GM18526 (cell line): Measurements from ENCODE around the gene INTS4.

Experiments used
- POLR2A ChIP-seq: IDR thresholded peaks from 3 replicates; pipeline ENCODE4 v1.6.1; 2011; ENCODE audit not compliant: insufficient read length; ENCODE audit errors: extremely low read depth

Gene INTS4, protein sequence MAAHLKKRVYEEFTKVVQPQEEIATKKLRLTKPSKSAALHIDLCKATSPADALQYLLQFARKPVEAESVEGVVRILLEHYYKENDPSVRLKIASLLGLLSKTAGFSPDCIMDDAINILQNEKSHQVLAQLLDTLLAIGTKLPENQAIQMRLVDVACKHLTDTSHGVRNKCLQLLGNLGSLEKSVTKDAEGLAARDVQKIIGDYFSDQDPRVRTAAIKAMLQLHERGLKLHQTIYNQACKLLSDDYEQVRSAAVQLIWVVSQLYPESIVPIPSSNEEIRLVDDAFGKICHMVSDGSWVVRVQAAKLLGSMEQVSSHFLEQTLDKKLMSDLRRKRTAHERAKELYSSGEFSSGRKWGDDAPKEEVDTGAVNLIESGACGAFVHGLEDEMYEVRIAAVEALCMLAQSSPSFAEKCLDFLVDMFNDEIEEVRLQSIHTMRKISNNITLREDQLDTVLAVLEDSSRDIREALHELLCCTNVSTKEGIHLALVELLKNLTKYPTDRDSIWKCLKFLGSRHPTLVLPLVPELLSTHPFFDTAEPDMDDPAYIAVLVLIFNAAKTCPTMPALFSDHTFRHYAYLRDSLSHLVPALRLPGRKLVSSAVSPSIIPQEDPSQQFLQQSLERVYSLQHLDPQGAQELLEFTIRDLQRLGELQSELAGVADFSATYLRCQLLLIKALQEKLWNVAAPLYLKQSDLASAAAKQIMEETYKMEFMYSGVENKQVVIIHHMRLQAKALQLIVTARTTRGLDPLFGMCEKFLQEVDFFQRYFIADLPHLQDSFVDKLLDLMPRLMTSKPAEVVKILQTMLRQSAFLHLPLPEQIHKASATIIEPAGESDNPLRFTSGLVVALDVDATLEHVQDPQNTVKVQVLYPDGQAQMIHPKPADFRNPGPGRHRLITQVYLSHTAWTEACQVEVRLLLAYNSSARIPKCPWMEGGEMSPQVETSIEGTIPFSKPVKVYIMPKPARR

DNA sequence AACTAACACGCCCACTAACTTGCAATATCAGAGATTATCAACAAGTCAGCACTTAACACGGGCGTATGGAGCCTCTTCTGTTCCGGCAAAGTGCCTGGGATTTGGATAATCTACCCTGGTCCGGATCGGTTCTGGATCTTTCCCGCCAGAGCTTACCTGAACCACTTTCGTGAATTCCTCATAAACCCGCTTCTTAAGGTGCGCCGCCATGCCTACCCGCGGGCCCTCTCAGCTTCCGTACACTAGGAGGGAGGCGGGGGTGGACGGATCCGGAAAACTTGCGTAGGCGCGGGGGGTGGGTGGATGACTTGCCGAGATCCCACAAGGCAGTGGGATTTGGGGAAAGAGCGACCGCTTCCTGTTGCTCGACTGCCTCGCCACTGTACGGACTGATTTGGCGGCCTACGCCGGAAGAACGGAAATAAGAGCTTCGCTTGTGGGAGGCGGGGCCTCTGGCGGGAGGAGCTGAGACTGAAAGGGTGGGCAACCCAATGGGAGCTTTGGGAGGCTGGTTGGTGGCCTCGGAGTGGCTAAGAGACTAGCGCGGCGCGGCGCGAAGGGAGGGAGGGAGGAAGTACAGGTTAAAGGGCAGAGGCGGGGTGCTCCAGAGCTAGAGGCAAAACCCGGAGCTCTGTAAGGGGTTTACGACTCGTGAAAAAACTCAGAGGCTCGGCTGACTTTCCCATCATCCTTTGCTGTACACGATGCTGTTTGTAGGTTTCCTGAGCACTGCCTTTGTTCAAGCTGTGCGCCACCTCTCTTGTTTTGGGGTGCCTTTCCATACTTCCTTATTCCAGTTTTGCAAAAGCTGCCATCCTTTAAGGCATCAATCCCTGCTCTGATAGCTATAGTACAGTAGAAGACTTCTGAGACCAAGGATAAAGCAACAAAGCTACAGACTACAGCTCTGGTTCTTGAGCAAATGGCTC is at the start of gene INTS4:
TSS of gene INTS4 (minus strand) at position 235 of the 929 bp plus-strand sequence. CDS start at position 210, 25 bp downstream.
- peak; percentile 54 for TF ChIP-seq POLR2A

DNA sequence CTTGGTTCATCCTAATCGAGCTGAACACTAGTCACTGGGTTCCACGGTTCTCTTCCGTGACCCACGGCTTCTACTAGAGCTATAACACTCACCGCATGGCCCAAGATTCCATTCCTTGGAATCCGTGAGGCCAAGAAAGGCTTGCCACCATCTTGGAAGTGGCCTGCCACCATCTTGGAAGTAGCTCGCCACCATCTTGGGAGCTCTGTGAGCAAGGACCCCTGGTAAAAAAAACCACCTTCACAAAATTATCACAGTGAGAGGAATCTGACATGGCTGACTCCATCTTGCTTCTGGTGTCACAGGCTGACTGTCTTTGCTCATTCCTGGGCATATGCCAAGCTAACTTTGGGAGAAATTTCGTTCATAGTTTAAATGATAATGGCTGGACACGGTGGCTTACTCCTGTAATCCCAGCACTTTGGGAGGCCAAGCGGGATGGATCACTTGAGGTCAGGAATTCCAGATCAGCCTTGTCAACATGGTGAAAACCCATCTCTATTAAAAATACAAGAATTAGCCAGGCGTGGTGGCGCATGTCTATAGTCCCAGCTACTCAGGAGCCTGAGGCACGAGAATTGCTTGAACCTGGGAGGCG is 47.5 kb upstream of the INTS4 start:
- no peak for TF ChIP-seq POLR2A

DNA sequence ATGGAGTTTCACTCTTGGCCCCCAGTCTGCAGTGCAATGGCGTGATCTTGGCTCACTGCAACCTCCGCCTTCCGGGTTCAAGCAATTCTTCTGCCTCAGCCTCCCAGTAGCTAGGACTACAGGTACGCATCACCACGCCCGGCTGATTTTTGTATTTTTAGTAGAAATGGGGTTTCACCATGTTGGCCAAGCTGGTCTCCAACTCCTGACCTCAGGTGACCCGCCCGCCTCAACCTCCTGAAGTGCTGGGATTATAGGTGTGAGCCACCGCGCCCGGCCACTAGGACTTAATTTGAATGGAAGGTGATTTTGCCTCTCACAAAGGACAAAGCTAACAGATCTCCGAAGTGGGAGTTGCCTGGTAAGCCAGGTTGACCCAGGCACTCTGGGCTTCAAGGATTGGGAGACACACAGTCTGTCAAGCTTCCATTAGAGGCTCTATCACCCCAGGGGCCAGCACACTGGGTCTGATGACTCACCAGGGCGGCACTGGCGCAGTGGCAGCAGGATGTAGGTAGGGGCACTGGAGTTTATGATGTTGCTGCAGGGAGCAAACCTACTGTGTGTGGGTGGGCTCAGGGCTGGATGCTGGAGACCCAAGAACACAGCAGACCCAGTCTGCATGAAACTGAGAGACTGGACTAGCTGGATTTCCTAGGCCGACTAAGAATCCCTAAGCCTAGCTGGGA is 46.4 kb upstream of the INTS4 start:
- no peak for TF ChIP-seq POLR2A

DNA sequence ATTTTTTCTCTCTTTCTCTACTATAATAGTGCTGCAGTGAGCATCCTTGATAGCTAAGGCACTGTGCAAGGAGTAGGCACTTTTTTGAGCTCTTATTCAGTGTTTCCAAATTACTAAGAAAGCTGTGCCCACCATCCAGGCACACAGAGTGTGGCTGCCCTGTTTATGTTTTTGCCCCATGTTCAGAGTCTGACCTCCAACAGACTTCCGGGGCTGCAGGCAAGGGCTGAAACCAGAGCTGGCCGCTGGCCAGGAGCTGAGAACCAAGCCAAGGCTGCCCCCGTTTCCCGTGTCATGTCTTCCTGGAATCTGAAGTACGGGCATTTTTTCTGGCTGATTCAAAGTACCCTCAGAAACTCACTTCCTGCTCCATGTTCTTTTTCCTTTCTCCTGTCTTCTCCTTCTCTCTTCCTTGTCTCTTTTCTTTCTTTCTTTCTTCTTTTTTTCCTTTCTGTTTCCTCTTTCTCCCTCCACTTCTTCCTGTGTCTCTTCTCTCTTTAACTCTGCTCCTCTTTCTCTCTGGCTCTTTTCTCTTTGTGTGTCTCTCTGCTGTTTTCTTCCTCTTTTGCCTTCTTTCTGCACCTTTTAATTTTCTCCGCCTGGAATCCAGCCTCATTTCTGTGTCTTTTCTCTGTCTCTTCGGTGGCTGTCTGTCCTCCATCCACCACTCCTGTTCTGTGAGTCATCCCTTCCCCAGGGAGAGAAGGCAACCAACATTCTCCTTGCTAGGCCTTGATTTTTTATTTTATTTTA is 45.6 kb upstream of the INTS4 start:
- TF ChIP-seq POLR2A = no peak

DNA sequence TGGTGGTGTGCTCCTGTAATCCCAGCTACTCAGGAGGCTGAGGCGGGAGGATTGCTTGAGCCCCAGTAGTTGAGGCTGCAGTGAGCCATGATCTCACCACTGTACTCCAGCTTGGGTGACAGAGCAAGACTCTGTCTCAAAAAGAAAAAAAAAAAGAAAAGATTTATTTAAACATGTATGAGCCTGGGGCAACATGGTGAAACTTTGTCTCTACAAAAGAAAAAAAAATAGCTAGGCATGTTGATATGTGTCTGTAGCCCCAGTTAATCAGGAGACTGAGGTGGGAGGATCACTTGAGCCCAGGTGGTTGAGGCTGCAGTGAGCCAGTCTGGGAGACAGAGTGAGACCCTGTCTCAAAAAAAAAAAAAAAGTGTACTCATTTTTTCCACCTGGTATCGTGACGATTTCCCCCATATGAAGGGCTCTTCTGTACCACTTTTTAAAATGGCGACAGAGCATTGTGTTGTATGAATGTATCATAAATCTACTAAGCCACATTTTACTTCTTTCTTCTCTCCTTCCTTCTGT is 45.0 kb upstream of the INTS4 start:
- no peak for TF ChIP-seq POLR2A

DNA sequence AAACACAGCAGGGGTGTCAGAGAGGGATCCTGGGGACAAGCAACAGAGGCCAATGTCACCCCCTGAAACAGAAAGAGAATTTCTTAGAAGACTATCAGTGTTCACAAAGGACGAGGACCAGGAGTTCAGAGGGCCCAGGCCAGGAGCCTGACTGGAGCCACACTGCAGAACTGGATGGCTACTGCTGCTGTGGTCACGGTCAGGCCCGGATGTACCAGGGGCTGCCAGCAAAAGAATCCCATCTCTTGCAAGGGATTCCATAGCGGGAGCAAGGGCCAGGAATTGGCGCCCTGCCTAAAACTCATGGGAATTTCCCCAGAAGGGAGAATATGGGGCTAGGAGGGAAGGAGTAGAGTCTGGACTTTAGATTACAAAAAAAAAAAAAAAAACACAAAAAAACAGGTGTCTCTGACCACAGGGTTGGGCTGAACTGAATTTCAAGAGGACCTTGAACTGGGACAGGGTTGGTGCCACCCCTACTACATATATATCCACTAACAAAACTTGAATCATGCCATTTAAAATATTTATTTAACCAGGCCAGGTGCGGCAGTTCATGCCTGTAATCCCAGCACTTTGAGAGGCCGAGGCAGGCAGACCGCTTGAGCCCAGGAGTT is 44.3 kb upstream of the INTS4 start:
- no peak for TF ChIP-seq POLR2A

DNA sequence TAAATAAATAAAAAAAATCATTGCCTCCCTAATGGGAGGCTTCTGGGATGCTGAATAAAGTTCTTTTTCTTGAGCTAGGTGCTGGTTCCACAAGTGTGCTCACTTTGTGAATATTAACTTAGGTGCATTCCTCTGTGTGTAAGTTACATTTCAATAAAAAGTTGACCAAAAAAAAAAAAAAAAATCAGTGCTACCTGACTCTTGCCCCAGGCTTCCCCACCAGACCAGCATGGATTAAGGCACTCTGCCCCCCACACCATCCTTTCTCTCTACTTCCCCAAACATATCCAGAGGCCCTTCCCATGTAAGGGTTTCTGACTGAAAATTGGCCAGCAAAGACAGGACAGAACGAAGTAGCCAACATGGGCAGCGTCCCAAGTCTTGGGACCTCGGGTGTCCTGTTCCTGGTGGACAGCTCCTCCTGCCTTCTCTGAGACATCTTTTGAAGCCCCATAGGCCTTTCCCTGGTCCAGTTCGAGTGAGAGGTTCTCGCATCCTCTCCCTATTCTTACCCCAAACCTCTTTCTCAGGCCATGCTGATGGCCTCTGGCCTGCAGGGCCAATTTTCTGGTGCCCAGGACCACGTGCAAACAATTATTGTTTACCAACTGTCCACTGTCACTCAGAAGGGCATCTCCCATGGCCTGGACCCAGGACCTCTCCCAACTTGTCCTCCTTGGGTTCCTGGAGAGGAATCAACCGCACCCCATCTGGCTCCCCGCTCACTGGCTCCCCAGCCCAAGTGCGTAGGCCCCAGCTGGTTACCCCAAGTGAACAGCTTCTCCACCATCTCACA is 43.6 kb upstream of the INTS4 start:
- no peak for TF ChIP-seq POLR2A

DNA sequence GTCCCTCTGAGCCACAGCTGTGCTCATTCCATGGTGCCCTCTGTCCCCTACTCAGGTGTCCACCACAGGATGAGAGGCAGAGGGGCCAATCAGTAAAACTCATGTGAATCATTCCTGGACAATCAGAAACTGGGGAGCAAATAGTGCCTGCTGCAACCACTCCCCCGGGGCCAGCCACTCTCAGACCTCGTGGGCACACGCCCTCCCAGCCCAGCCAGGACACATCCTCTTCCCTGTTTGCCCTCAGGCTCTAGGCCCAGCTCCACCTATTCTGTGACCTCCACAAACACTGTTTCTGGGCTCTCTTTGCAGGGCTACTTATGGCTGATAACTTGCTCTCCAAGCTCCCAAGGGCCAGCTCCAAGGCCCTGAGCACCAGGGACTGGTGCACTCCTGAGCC is 42.6 kb upstream of the INTS4 start:
- no peak for TF ChIP-seq POLR2A

DNA sequence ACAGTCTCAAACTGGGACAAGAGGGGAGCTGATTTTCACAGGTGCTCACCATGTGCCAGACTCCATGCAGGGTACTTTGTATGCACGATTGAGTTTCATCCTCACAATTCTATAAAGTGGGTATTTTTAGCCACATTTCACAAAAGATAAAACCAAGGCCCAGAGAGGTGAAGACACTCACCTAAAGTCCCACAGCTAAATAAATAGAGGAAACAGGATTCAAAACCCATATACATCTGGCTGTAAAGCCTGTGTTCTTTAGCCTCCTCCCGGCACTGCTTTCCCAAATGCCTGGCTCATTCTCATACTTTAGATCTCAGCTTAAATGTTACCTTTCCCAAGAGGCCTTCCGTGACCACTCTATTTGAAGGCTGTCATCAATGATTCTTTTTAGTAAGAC is 41.8 kb upstream of the INTS4 start:
- TF ChIP-seq POLR2A = no peak

DNA sequence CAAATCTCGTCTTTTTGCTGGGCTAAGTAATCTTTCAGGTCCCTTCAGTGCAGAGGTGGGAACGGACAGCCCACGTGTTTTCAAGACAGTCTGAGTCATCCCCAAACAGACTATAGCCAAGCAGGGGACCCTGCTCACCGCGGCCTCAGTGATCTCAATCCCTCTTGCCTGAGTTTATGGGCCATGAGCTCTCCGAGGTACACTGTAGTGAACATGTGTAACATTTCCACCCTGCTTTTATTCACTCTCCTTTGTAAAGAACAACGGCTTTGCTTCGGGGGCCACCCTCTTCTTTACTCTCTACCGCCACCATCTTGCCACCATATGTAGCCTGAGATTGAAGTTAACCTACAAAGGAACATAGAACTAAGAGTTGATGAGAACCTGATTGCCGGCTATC is 40.2 kb upstream of the INTS4 start:
- TF ChIP-seq POLR2A = no peak

DNA sequence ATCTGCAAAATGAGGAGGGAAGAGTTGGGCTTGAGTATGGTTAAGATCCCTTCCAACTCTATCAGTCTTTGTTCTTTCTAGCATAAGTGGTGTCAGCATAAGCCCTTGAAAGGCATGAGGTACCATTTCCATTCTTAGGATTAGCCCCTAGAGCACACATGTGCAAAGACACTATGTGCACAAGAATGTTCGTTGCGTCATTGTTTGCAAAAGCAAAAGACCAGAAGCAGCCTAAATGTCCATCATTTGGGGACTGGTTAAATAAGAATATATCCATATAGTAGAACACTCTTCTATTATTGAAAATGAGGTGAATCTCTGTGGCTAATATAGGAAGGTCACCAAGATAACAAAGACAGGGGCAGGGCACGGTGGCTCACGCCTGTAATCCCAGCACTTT is 38.6 kb upstream of the INTS4 start:
- TF ChIP-seq POLR2A = no peak

DNA sequence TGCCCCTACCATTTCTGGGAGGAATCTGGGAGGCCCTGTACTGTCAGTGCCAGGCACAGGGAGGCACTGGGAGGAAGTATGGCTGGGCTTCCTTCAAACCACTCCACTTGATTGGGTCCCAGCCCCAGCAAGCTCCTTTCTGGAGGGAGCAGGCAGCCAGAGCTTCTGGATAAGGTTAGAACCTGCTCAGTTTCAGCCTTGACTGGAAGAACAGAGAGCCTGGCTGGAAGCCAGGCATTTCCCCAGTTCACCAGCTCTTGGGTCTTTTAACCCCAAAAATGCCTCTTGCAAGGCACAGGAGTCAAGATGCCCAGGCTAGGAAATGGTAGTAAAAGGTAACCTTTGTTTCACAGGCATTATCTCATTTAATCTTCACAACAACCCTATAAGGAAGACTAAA is 37.6 kb upstream of the INTS4 start:
- TF ChIP-seq POLR2A = no peak

DNA sequence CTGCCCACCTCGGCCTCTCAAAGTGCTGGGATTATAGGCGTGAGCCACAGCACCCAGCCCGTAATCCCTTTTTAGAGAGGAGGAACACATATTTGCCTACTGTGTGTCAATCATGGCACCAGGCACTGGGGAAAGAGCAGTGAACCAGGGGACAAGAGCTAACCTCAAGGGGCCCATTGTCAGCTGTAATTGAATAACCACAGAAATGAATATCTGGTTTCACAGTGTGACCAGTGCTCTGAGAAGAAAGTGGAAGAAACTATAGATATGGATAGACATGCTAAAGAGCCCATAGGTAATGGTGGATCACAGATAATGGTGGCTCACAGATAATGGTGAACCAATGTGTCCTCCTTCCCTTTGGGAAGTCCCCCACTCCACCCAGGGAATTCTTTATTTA is 37.2 kb upstream of the INTS4 start:
- TF ChIP-seq POLR2A = no peak
